Loucy (cell line): ENCODE data around the gene RNASE13.

Source experiments
- EZH2phosphoT487 ChIP-seq: fragments of 200-600 bp; IDR thresholded peaks from 2 replicates; pipeline ENCODE4 v1.6.1; 2018; ENCODE audit warnings: antibody characterized with exemption, mild to moderate bottlenecking, moderate library complexity, borderline replicate concordance
- TF ChIP-seq, protein P1 (sequence below): fragments of 200-600 bp; sonication (generic); conservative IDR thresholded peaks from 2 replicates; pipeline ENCODE4 v1.5.1; 2014; ENCODE audit warnings: mild to moderate bottlenecking, antibody characterized with exemption, low read length

DNA sequence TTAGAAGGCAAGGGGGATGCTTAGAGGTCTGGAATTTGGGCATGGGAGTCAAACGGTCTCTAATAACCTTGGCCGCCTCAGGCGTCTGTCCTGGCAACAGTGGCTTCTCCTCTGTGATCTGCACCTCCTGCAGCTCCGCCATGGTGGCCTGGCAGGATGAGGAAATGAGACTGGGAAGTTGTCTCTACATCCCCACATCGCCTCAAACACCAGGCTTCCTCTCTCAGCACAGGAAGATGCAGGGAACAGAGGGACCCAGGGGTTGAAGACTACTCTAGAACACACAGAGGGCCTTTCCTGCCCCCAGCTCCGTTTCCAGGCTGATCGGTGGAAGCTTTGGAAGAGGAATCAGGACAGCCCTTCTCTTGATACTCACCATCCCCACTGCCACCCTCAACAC, 11.4 kb downstream of the RNASE13 start:
- TF ChIP-seq, protein P1, sequence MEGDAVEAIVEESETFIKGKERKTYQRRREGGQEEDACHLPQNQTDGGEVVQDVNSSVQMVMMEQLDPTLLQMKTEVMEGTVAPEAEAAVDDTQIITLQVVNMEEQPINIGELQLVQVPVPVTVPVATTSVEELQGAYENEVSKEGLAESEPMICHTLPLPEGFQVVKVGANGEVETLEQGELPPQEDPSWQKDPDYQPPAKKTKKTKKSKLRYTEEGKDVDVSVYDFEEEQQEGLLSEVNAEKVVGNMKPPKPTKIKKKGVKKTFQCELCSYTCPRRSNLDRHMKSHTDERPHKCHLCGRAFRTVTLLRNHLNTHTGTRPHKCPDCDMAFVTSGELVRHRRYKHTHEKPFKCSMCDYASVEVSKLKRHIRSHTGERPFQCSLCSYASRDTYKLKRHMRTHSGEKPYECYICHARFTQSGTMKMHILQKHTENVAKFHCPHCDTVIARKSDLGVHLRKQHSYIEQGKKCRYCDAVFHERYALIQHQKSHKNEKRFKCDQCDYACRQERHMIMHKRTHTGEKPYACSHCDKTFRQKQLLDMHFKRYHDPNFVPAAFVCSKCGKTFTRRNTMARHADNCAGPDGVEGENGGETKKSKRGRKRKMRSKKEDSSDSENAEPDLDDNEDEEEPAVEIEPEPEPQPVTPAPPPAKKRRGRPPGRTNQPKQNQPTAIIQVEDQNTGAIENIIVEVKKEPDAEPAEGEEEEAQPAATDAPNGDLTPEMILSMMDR = no peak
- no peak for TF ChIP-seq EZH2phosphoT487
